Stimulated activated CD8-positive, alpha-beta memory T cell treated with anti-CD3 and anti-CD28 coated beads, Interleukin-12 subunit alpha, Interleukin-12 subunit beta, amount 100 ng/mL, for 4 hours (primary cell): ENCODE data around the gene OR9K2.
"Not testable (repeated sequence)": the region's sequence is repeated elsewhere in the genome, so short reads cannot be mapped to it uniquely, and the experiment has no call there.

Source experiments
- DNase-seq: peaks from one replicate; pipeline ENCODE4 v3.0.0-alpha.2; 2020; ENCODE audit warnings: low read depth

The OR9K2 gene

GRCh38 chr12:55126106-55126505 lies at the start of gene OR9K2:
OR9K2 (plus strand) TSS chr12:55126406; CDS start chr12:55129835, 3,429 bp downstream.
- no peak for DNase-seq

- DNase-seq = no peak
These were observed 33.6 kb upstream of the OR9K2 start for GRCh38 chr12:55092579-55092978.

GRCh38 chr12:55112378-55112875 lies 13.8 kb upstream of the OR9K2 start:
- no peak for DNase-seq

GRCh38 chr12:55116152-55116551 lies 10.1 kb upstream of the OR9K2 start:
- DNase-seq = no peak

GRCh38 chr12:55132816-55133215 lies 6.6 kb downstream of the OR9K2 start:
- DNase-seq = no peak

- DNase-seq = no peak
These were observed 16.7 kb downstream of the OR9K2 start for GRCh38 chr12:55142669-55143565.

- DNase-seq = no peak
These were observed 17.3 kb downstream of the OR9K2 start for GRCh38 chr12:55143566-55143870.

- not testable (repeated sequence) for DNase-seq
These were observed 40.9 kb downstream of the OR9K2 start for GRCh38 chr12:55167010-55167640.

- DNase-seq = no peak
These were observed 45.2 kb downstream of the OR9K2 start for GRCh38 chr12:55171445-55171844.

GRCh38 chr12:55171846-55172245 lies 45.6 kb downstream of the OR9K2 start:
- not testable (repeated sequence) for DNase-seq

- no peak for DNase-seq
These were observed 46.5 kb downstream of the OR9K2 start for GRCh38 chr12:55172686-55173085.

GRCh38 chr12:55173456-55173855 lies 47.2 kb downstream of the OR9K2 start:
- DNase-seq = no peak
